LNCaP clone FGC (cell line): ENCODE measurements around the gene SEMA3G.

Experiments
- DNase-seq: peaks from one replicate; pipeline ENCODE4 v3.0.0-alpha.2; 2011; ENCODE audit warnings: low read depth
- H3K4me3 ChIP-seq: 2 replicates; pipeline ENCODE4 v1.5.1; 2011; ENCODE audit warnings: mild to moderate bottlenecking, low read depth, low read length, control low read depth
- TF ChIP-seq, protein P1 (sequence below): IDR thresholded peaks from 2 replicates; pipeline ENCODE4 v1.5.1; 2012; ENCODE audit warnings: mild to moderate bottlenecking; ENCODE audit not compliant: control insufficient read depth, insufficient read depth; ENCODE audit errors: extremely low read depth

Gene SEMA3G

DNA sequence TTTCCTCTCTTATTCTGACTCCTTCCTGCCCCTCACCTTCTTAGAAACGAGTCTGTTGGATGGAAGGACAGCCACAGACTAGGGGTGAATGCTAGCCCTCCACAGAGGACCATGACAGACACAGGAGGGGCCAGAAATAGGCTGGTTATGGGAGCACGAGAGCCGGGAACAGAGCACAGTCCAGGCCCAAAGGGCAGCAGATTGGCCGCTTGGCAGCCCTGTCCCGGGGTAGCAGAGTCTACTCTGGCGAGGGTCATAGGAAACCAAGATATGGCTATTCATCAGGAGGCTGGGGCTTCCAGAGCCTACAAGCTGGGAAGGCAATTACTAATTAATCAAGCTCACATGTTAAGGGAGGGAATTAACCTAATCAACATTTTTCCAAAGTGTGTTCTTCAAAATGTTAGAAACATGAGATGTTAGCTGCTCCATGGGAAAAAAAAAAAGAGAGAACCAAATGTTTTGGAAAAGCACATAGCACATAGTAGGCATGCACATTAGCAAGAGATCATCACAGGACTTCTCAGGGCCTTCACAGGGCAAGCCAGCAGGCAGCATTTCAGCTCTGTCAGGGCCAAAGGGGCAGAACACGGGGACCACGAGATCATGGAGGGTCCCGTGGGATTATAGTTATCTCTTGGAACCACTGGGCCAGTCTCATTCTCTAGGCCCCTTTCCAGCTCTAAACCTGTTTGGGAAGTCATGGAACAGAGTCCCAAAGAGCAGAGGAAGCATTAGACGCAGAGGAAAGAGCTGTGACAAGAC lies 13.3 kb downstream of the SEMA3G start:
- H3K4me3 ChIP-seq, result no peak overlapping the region
- TF ChIP-seq, protein P1, sequence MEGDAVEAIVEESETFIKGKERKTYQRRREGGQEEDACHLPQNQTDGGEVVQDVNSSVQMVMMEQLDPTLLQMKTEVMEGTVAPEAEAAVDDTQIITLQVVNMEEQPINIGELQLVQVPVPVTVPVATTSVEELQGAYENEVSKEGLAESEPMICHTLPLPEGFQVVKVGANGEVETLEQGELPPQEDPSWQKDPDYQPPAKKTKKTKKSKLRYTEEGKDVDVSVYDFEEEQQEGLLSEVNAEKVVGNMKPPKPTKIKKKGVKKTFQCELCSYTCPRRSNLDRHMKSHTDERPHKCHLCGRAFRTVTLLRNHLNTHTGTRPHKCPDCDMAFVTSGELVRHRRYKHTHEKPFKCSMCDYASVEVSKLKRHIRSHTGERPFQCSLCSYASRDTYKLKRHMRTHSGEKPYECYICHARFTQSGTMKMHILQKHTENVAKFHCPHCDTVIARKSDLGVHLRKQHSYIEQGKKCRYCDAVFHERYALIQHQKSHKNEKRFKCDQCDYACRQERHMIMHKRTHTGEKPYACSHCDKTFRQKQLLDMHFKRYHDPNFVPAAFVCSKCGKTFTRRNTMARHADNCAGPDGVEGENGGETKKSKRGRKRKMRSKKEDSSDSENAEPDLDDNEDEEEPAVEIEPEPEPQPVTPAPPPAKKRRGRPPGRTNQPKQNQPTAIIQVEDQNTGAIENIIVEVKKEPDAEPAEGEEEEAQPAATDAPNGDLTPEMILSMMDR, result no peak
- DNase-seq, result no peak

DNA sequence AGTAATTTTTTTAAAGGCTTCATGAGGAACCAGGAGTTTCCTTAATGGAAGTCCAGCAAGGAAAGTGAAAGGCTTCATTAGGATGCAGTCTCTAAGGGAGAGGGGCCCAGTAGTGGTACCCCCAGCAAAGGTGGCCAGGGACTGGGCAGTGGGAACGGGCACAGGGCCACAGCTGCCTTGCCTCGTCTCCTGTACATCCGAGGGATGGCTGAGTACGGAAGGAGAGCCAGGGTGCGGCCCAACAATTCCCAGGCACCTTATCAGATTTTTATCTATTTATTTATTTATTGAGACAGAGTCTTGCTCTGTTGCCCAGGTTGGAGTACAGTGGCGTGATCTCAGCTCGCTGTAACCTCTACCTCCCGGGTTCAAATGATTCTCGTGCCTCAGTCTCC lies 14.5 kb downstream of the SEMA3G start:
- no peak for DNase-seq
- no peak overlapping the region for H3K4me3 ChIP-seq
- TF ChIP-seq, protein P1, result no peak

DNA sequence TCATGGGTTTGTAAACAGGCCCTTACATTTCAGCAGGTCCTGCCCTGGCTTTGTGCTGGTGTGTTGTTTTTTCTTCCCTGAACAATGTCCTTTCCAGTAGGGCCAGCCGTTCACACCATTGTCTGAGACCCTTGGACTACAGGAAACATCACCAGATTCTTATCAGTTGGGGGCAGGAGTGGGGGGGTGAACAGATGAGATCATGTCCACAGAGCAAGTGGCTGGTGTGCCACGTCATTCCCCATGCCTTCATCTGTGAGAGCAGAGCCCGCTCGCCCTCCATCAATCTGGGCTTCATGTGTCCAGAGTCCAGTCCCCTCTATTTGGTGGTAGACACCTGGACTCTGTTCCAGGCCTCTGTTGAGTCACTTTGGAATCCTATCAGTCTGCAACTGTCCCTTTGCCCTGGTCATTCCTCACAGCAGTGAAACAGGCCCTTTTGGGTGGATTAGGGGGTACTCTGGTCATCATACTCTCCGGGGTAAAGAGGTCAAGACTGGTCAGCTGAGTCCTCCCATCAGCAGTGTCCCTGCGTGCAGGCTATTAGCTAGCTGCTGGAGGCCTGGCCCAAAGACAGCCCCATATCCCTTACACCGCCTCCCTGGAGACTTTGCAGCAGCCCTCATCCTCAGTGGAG lies 15.0 kb downstream of the SEMA3G start:
- no peak overlapping the region for H3K4me3 ChIP-seq
- TF ChIP-seq, protein P1, result no peak
- DNase-seq, result no peak

DNA sequence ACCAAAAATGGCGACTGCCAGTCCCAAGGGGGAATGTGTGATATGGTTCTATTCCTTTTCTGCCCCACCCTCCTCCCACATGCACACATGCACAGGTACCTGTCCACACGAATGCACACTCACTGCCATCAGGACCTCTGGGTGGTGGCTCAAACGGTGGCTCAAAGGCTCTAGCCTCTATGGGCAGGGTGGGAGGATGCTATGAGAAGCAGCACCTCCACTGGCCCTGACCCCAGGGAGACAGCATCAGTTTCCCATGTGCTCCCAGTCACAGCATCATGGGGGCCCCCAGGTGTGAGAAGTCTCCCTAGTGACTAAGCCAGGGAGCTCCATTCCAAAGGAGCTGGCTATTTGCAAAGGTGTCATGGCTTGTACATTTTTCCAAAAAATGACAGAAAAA lies 15.9 kb downstream of the SEMA3G start:
- DNase-seq, result no peak
- TF ChIP-seq, protein P1, result no peak
- H3K4me3 ChIP-seq, result no peak overlapping the region

DNA sequence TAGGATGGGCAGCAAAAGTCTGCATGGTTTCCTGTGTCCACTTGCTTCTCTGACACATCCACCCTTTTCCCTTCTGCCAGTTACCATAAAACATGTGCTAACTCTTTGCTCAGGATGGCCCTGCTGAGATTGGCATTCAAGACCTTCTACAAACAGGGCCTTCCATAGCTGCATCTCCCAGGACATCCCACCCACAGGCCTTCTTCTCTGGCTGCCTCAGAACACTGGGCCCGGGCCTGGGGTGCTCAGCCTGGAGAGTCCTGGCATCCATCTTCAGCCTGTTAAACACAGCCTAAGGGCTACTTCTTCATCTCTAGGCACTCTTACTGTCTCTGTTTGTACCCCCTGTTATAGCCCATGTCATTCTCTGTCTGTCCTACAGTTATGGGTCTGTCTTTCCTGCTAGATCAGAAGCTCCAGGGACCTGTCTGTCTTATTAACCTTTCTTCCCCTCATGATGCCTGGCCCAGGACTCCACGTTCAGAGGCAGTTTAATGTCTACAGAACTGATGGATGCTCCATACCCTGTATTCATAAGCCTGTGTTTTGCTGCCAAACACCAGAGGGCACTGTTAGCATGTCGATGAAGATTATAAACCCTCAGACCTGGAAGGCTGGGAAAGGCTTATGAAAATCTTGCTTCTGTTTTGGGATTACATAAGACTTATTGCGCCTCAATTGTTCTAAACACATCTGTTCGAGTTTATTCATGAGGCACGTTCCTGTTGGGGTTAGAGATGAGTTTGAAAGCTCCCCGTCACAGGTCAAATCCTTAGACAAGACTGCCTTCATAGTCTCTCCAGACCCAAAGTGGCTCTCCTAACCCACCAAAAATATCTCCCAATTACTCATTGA lies 16.5 kb downstream of the SEMA3G start:
- DNase-seq, result peak; percentile 52

DNA sequence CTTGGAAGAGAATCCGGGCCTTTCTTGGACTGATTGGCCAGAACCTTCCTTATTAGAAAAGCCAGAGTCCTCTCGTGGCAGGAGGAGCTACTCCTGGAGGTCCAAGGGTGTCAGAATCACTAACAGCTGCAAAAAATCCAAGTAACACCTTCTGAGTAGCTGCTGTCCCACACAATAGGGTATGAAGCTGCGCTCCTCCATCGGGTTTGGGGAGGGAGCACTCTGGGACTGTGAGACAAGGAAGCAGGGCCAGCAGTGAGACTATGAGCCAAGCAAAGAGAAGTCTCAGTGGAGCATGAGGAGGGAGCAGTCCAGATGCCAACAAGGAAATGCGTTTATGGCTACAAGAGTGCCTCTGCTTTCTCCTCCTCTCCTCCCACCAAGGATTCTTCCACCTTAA lies 21.7 kb downstream of the SEMA3G start:
- TF ChIP-seq, protein P1, result no peak
- no peak overlapping the region for H3K4me3 ChIP-seq
- DNase-seq, result no peak

More for the DNA sequence above, 16.5 kb downstream of the SEMA3G start:
- H3K4me3 ChIP-seq, result no peak overlapping the region
- TF ChIP-seq, protein P1, result peak; percentile 93
